GM12891 (cell line): ENCODE results near the gene PYGL.

ENCODE experiments used
- POLR2A ChIP-seq: IDR thresholded peaks from 2 replicates; pipeline ENCODE4 v1.6.1; 2011; ENCODE audit warnings: low read depth, low read length, control low read depth
- POLR2AphosphoS5 ChIP-seq: IDR thresholded peaks from 2 replicates; pipeline ENCODE4 v1.6.1; 2011; ENCODE audit warnings: low read depth, low read length, control low read depth
- POU2F2 ChIP-seq: IDR thresholded peaks from 2 replicates; pipeline ENCODE4 v1.6.1; 2011; ENCODE audit warnings: low read depth, mild to moderate bottlenecking, control low read depth, low read length, moderate library complexity
- TAF1 ChIP-seq: IDR thresholded peaks from 2 replicates; pipeline ENCODE4 v1.6.1; 2011; ENCODE audit warnings: low read depth, low read length, control low read depth

- TF ChIP-seq TAF1 (no peak), POLR2AphosphoS5 (no peak), POLR2A (no peak), POU2F2 (no peak)
Observed at GRCh38 chr14:50906326-50907065, 37.8 kb downstream of the PYGL start.
